HCT116 (cell line): ENCODE measurements around the gene CRTC3. TPM values are rescaled to one million over a fixed set of nuclear protein-coding genes. Genes with fewer than 3 reads are reported as not detected.

Experiments
- ATAC-seq: fragments of 200-7000 bp; cut with Tn5 transposase; 2 replicates; pipeline ENCODE4 v1.9.1; 2020; ENCODE audit warnings: mild to moderate bottlenecking, moderate library complexity
- BruUV-seq: library from RNA; stranded (reverse); fragments of 400-500 nt; replicated peaks from 2 replicates; lab custom pipeline; 2021; lab: Mats Ljungman, UMichigan
- CTCF ChIA-PET: fragments of 300-600 bp; sonication (Branson Sonifier 250); formaldehyde crosslinking; loops from one replicate; lab custom pipeline; 2021; ENCODE audit warnings: antibody characterized with exemption; lab: Charles Lee
- POLR2A ChIA-PET: fragments of 300-600, 350-600 bp; sonication (Branson Sonifier 250); formaldehyde crosslinking; loops from one replicate; lab custom pipeline; 2021; ENCODE audit warnings: antibody characterized with exemption; lab: Charles Lee
- RAD21 ChIA-PET, 2 experiments: fragments of 300-600 bp; sonication (Branson Sonifier 250); formaldehyde crosslinking; loops; one replicate each; lab custom pipeline; 2023; ENCODE audit warnings: low total read pairs in 2 of 2; ENCODE audit not compliant: uncharacterized antibody in 2 of 2, unreplicated experiment in 2 of 2, low non-redundant PET in 1 of 2; lab: Charles Lee
- DNase-seq: peaks from one replicate; pipeline ENCODE4 v3.0.0-alpha.2; 2010; ENCODE audit warnings: low read depth, low spot score
- H2AFZ ChIP-seq: fragments of 200-600 bp; shearing (Covaris generic), sonication (generic); 2 replicates; pipeline ENCODE4 v1.6.1; 2017; ENCODE audit warnings: low read depth, mixed run types, mixed read lengths, antibody characterized with exemption, low read length; ENCODE audit not compliant: poor library complexity, severe bottlenecking
- H3K27ac ChIP-seq: 2 replicates; pipeline ENCODE4 v1.5.1; 2012; ENCODE audit warnings: low read depth, low read length
- H3K27me3 ChIP-seq: fragments of 200-600 bp; sonication (generic); 2 replicates; pipeline ENCODE4 v1.6.1; 2016; ENCODE audit warnings: mixed run types, low read length, mixed read lengths; ENCODE audit not compliant: insufficient read depth
- H3K36me3 ChIP-seq, 2 experiments: fragments of 200-500 bp in 1 of 2; fragments of 200-600 bp in 1 of 2; sonication (Bioruptor generic) in 1 of 2; sonication (generic) in 1 of 2; 2 replicates each; pipeline versions ENCODE4 v1.5.1 to v1.6.1; 2014 to 2016; ENCODE audit warnings: low read length in 2 of 2, inconsistent platforms in 1 of 2, mixed read lengths in 1 of 2, mixed run types in 1 of 2; ENCODE audit not compliant: insufficient read depth in 2 of 2, control insufficient read depth in 1 of 2
- H3K4me1 ChIP-seq, 2 experiments: fragments of 200-600 bp in 1 of 2; sonication (generic) in 1 of 2; 2 replicates each; pipeline versions ENCODE4 v1.5.1 to v1.6.1; 2012 to 2017; ENCODE audit warnings: low read length in 2 of 2, inconsistent platforms in 1 of 2, mild to moderate bottlenecking in 1 of 2, mixed read lengths in 1 of 2, mixed run types in 1 of 2, moderate library complexity in 1 of 2; ENCODE audit not compliant: insufficient read depth in 2 of 2, control insufficient read depth in 1 of 2
- H3K4me2 ChIP-seq: fragments of 200-600 bp; sonication (generic); 2 replicates; pipeline ENCODE4 v1.6.1; 2017; ENCODE audit warnings: mixed run types, low read length, mixed read lengths
- H3K4me3 ChIP-seq, 2 experiments: fragments of 200-600 bp in 1 of 2; sonication (generic) in 1 of 2; replicated peaks in 1 of 2; 2 replicates each; pipeline ENCODE4 v1.5.1; 2011 to 2016; ENCODE audit warnings: low read length in 2 of 2, control low read depth in 1 of 2, low read depth in 1 of 2, mild to moderate bottlenecking in 1 of 2, mixed read lengths in 1 of 2, mixed run types in 1 of 2
- H3K79me2 ChIP-seq: fragments of 200-600 bp; sonication (generic); 2 replicates; pipeline ENCODE4 v1.6.1; 2017; ENCODE audit warnings: mild to moderate bottlenecking, mixed run types, low read length, moderate library complexity, mixed read lengths; ENCODE audit not compliant: insufficient read depth
- H3K9ac ChIP-seq: fragments of 200-600 bp; sonication (generic); 2 replicates; pipeline ENCODE4 v1.6.1; 2016; ENCODE audit warnings: low read length, mixed read lengths
- H3K9me2 ChIP-seq: fragments of 200-600 bp; sonication (generic), shearing (Covaris generic); 2 replicates; pipeline ENCODE4 v1.6.1; 2017; ENCODE audit warnings: mixed run types, mild to moderate bottlenecking, moderate library complexity; ENCODE audit not compliant: insufficient read depth
- H3K9me3 ChIP-seq, 2 experiments: fragments of 200-500 bp in 1 of 2; fragments of 200-600 bp in 1 of 2; sonication (Bioruptor generic) in 1 of 2; sonication (generic) in 1 of 2; 2 replicates each; pipeline ENCODE4 v1.6.1; 2014 to 2017; ENCODE audit warnings: low read length in 2 of 2, mixed read lengths in 2 of 2, inconsistent platforms in 1 of 2, low read depth in 1 of 2, mild to moderate bottlenecking in 1 of 2, mixed run types in 1 of 2, moderate library complexity in 1 of 2; ENCODE audit not compliant: control insufficient read depth in 1 of 2, insufficient read depth in 1 of 2
- H4K20me1 ChIP-seq: fragments of 200-600 bp; sonication (generic), shearing (Covaris generic); 2 replicates; pipeline ENCODE4 v1.6.1; 2017; ENCODE audit warnings: mixed run types, mild to moderate bottlenecking, moderate library complexity; ENCODE audit not compliant: insufficient read depth
- CBX3 ChIP-seq: IDR thresholded peaks from 2 replicates; pipeline ENCODE4 v1.6.1; 2012; ENCODE audit warnings: low read depth
- CEBPB ChIP-seq: IDR thresholded peaks from 2 replicates; pipeline ENCODE4 v1.6.1; 2012; ENCODE audit warnings: low read depth
- CTCF ChIP-seq, 3 experiments: fragments of 200-600 bp in 1 of 3; sonication (generic) in 1 of 3; IDR thresholded peaks in 2 of 3; conservative IDR thresholded peaks in 1 of 3; 2 replicates each; pipeline ENCODE4 v1.5.1; 2012 to 2017; ENCODE audit warnings: low read depth in 2 of 3, low read length in 2 of 3, antibody characterized with exemption in 1 of 3, borderline replicate concordance in 1 of 3, control low read depth in 1 of 3, mild to moderate bottlenecking in 1 of 3, mixed read lengths in 1 of 3, mixed run types in 1 of 3, moderate library complexity in 1 of 3; ENCODE audit not compliant: insufficient read depth in 1 of 3
- EGR1 ChIP-seq: IDR thresholded peaks from 2 replicates; pipeline ENCODE4 v1.6.1; 2012; ENCODE audit warnings: low read depth
- EZH2 ChIP-seq: fragments of 200-600 bp; sonication (generic); IDR thresholded peaks from 2 replicates; pipeline ENCODE4 v1.6.1; 2017; ENCODE audit warnings: antibody characterized with exemption, mixed run types
- POLR2AphosphoS5 ChIP-seq: IDR thresholded peaks from 2 replicates; pipeline ENCODE4 v1.6.1; 2011; ENCODE audit warnings: mild to moderate bottlenecking, low read depth, low read length, moderate library complexity
- RAD21 ChIP-seq: IDR thresholded peaks from 2 replicates; pipeline ENCODE4 v1.6.1; 2012; ENCODE audit warnings: low read depth, mild to moderate bottlenecking
- SRF ChIP-seq: IDR thresholded peaks from 2 replicates; pipeline ENCODE4 v1.6.1; 2012; ENCODE audit warnings: low read depth
- ZBTB33 ChIP-seq: IDR thresholded peaks from 2 replicates; pipeline ENCODE4 v1.6.1; 2011; ENCODE audit warnings: mild to moderate bottlenecking, low read length, moderate library complexity; ENCODE audit not compliant: insufficient replicate concordance; ENCODE audit errors: extremely low read depth
- ZFX ChIP-seq: fragments of 450-650 bp; IDR thresholded peaks from 2 replicates; pipeline ENCODE4 v1.6.1; 2017
- intact Hi-C: fragments of 100-400 bp; cut with micrococcal nuclease; formaldehyde crosslinking; loops from 2 replicates; pipeline ENCODE4 v1.10.0; 2022
- total RNA-seq: library from RNA; stranded (reverse); gene quantifications from one replicate; pipeline ENCODE4 v1.2.1, GENCODE V29; 2021; ENCODE audit not compliant: unreplicated experiment
- TF ChIP-seq, protein P1 (sequence below): IDR thresholded peaks from 2 replicates; pipeline ENCODE4 v1.6.1; 2012

CRTC3 gene
- total RNA-seq, 1 experiment from 2014 or later: 20.7 TPM

- TF ChIP-seq CBX3: no peak
- TF ChIP-seq, protein P1, sequence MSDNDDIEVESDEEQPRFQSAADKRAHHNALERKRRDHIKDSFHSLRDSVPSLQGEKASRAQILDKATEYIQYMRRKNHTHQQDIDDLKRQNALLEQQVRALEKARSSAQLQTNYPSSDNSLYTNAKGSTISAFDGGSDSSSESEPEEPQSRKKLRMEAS: no peak
- TF ChIP-seq EZH2: no peak
- TF ChIP-seq ZBTB33: no peak
- no peak for TF ChIP-seq ZFX
- TF ChIP-seq SRF: no peak
- no peak for TF ChIP-seq CEBPB
- no peak for TF ChIP-seq EGR1
- no peak for TF ChIP-seq RAD21
- no peak for TF ChIP-seq CTCF (IDR thresholded peaks at IDR 0.05 in 2 of 3, conservative IDR thresholded peaks at IDR 0.05 in 1 of 3; ENCODE audit: borderline replicate concordance in 1 of 3, insufficient read depth in 1 of 3, low read depth in 2 of 3, low read length in 2 of 3)
- TF ChIP-seq POLR2AphosphoS5: no peak
- no peaks in the 10 kb centered on the region for H3K9me3 ChIP-seq
- H2AFZ ChIP-seq: no peak overlapping the region
- RAD21 ChIA-PET: no interaction called here
- H3K4me3 ChIP-seq: no peak overlapping the region
- H3K79me2 ChIP-seq: peaks cover 78% of the 10 kb centered on the region
- POLR2A ChIA-PET: no interaction called here
- H3K9ac ChIP-seq: no peak overlapping the region
- H3K9me2 ChIP-seq: no peaks in the 10 kb centered on the region
- CTCF ChIA-PET: no interaction called here
- no peak for ATAC-seq
- intact Hi-C loops: no loop called here
- no peaks in the 10 kb centered on the region for H3K36me3 ChIP-seq
- H3K4me2 ChIP-seq: no peak overlapping the region
- no TSS peak for BruUV-seq
- peaks cover 6% of the 10 kb centered on the region; the same call in 1 of the 2 replicates for H4K20me1 ChIP-seq
- no peak overlapping the region for H3K27ac ChIP-seq
- H3K27me3 ChIP-seq: no peaks in the 10 kb centered on the region
- H3K4me1 ChIP-seq: peaks cover 0 to 2% of the 10 kb centered on the region in 2 experiments; a peak in 2 of 4 replicates
- DNase-seq: no peak
Observed at GRCh38 chr15:90535254-90535653, 5.5 kb downstream of the CRTC3 start.
